IMR-90 (cell line): Measurements from ENCODE around the gene CATSPER1. TPM values are rescaled to one million over a fixed set of nuclear protein-coding genes. Genes with fewer than 3 reads are reported as not detected.

Source experiments
- ATAC-seq: fragments of 200-7000 bp; cut with Tn5 transposase; 2 replicates; pipeline ENCODE4 v1.9.1; 2020; ENCODE audit warnings: low read depth, mild to moderate bottlenecking, moderate library complexity
- BruUV-seq: library from RNA; stranded (reverse); fragments of 400-500 nt; replicated peaks from 2 replicates; lab custom pipeline; 2021; lab: Mats Ljungman, UMichigan
- CTCF ChIA-PET: fragments of 300-600 bp; formaldehyde crosslinking; extraction: SDS; loops from one replicate; lab custom pipeline; 2021; ENCODE audit warnings: antibody characterized with exemption; lab: Yijun Ruan, JAX
- POLR2A ChIA-PET: fragments of 300-600 bp; sonication (Branson Sonifier 250); formaldehyde crosslinking; loops from one replicate; lab custom pipeline; 2022; ENCODE audit warnings: antibody characterized with exemption; ENCODE audit not compliant: unreplicated experiment; lab: Charles Lee
- DNase-seq: peaks from one replicate; pipeline ENCODE4 v3.0.0; 2013
- H2AFZ ChIP-seq: replicated peaks from 2 replicates; pipeline ENCODE3; 2013; ENCODE audit warnings: low read length, mild to moderate bottlenecking; ENCODE audit not compliant: poor library complexity
- H2AK5ac ChIP-seq: 2 replicates; pipeline ENCODE4 v1.6.1; 2013; ENCODE audit warnings: low read depth, low read length, inconsistent platforms
- H2AK9ac ChIP-seq: replicated peaks from 2 replicates; pipeline ENCODE3; 2013; ENCODE audit warnings: mild to moderate bottlenecking, low read depth, low read length, moderate library complexity; ENCODE audit not compliant: poor library complexity
- H2BK120ac ChIP-seq: 2 replicates; pipeline ENCODE4 v1.6.1; 2013; ENCODE audit warnings: low read depth, low read length, inconsistent platforms
- H2BK15ac ChIP-seq: 3 replicates; pipeline ENCODE4 v1.6.1; 2013; ENCODE audit warnings: low read depth, low read length, inconsistent platforms
- H2BK20ac ChIP-seq: 2 replicates; pipeline ENCODE4 v1.6.1; 2013; ENCODE audit warnings: low read depth, mild to moderate bottlenecking, inconsistent platforms, low read length, moderate library complexity
- H2BK5ac ChIP-seq: 2 replicates; pipeline ENCODE4 v1.6.1; 2013; ENCODE audit warnings: mild to moderate bottlenecking, low read depth, low read length, inconsistent platforms; ENCODE audit not compliant: poor library complexity, severe bottlenecking
- H3K14ac ChIP-seq: replicated peaks from 2 replicates; pipeline ENCODE4 v1.6.1; 2013; ENCODE audit warnings: low read depth, low read length, inconsistent platforms
- H3K18ac ChIP-seq: 2 replicates; pipeline ENCODE4 v1.6.1; 2013; ENCODE audit warnings: low read depth, low read length, control low read depth
- H3K23ac ChIP-seq: 2 replicates; pipeline ENCODE4 v1.6.1; 2013; ENCODE audit warnings: low read depth, low read length, inconsistent platforms
- H3K27ac ChIP-seq: 2 replicates; pipeline ENCODE4 v1.5.1; 2013; ENCODE audit warnings: mild to moderate bottlenecking, control low read depth, low read length; ENCODE audit not compliant: insufficient read depth
- H3K27me3 ChIP-seq: 2 replicates; pipeline ENCODE4 v1.6.1; 2013; ENCODE audit warnings: low read length; ENCODE audit not compliant: control insufficient read depth, insufficient read depth
- H3K36me3 ChIP-seq: 2 replicates; pipeline ENCODE4 v1.6.1; 2013; ENCODE audit warnings: low read length, mixed read lengths; ENCODE audit not compliant: control insufficient read depth, insufficient read depth
- H3K4ac ChIP-seq: 2 replicates; pipeline ENCODE4 v1.6.1; 2013; ENCODE audit warnings: low read depth, low read length, inconsistent platforms
- H3K4me1 ChIP-seq: 2 replicates; pipeline ENCODE4 v1.6.1; 2013; ENCODE audit warnings: low read length, mixed read lengths; ENCODE audit not compliant: control insufficient read depth, insufficient read depth
- H3K4me2 ChIP-seq: 2 replicates; pipeline ENCODE4 v1.6.1; 2013; ENCODE audit warnings: low read depth, mild to moderate bottlenecking, control low read depth, low read length, moderate library complexity
- H3K4me3 ChIP-seq: 2 replicates; pipeline ENCODE4 v1.5.1; 2013; ENCODE audit warnings: low read depth, mild to moderate bottlenecking, control low read depth, low read length, moderate library complexity; ENCODE audit not compliant: insufficient read depth
- H3K56ac ChIP-seq: 2 replicates; pipeline ENCODE4 v1.6.1; 2013; ENCODE audit warnings: low read length, inconsistent platforms; ENCODE audit not compliant: insufficient read depth; ENCODE audit errors: extremely low read depth
- H3K79me1 ChIP-seq, 2 experiments: 2 replicates each; pipeline ENCODE4 v1.6.1; 2013; ENCODE audit warnings: low read length in 2 of 2, inconsistent platforms in 1 of 2, low read depth in 1 of 2
- H3K9ac ChIP-seq: 2 replicates; pipeline ENCODE4 v1.6.1; 2013; ENCODE audit warnings: low read depth, low read length, control low read depth
- H3K9me1 ChIP-seq: 2 replicates; pipeline ENCODE4 v1.6.1; 2013; ENCODE audit warnings: low read length, inconsistent platforms; ENCODE audit not compliant: insufficient read depth
- H3K9me3 ChIP-seq: 2 replicates; pipeline ENCODE4 v1.6.1; 2013; ENCODE audit warnings: low read length; ENCODE audit not compliant: control insufficient read depth, insufficient read depth
- H4K20me1 ChIP-seq: 2 replicates; pipeline ENCODE4 v1.6.1; 2013; ENCODE audit warnings: low read length, inconsistent platforms; ENCODE audit not compliant: insufficient read depth
- H4K5ac ChIP-seq: 2 replicates; pipeline ENCODE4 v1.6.1; 2013; ENCODE audit warnings: mild to moderate bottlenecking, low read depth, low read length, control low read depth
- H4K8ac ChIP-seq, 2 experiments: 2 replicates each; pipeline ENCODE4 v1.6.1; 2013; ENCODE audit warnings: low read depth in 2 of 2, low read length in 2 of 2, control low read depth in 1 of 2, inconsistent platforms in 1 of 2
- H4K91ac ChIP-seq: 2 replicates; pipeline ENCODE4 v1.6.1; 2013; ENCODE audit warnings: low read depth, low read length, inconsistent platforms; ENCODE audit not compliant: insufficient read depth
- BHLHE40 ChIP-seq: fragments of 150-350 bp; IDR thresholded peaks from 2 replicates; pipeline ENCODE4 v1.6.1; 2016; ENCODE audit warnings: mild to moderate bottlenecking, low read depth, low read length
- CEBPB ChIP-seq: IDR thresholded peaks from 2 replicates; pipeline ENCODE4 v1.6.1; 2012; ENCODE audit warnings: low read depth, low read length, improper control_type of control experiment
- CHD1 ChIP-seq: IDR thresholded peaks from 2 replicates; pipeline ENCODE4 v1.6.1; 2012; ENCODE audit warnings: low read depth, low read length, improper control_type of control experiment
- MAFK ChIP-seq: IDR thresholded peaks from 2 replicates; pipeline ENCODE4 v1.6.1; 2012; ENCODE audit warnings: low read depth, low read length, improper control_type of control experiment
- MAZ ChIP-seq: IDR thresholded peaks from 2 replicates; pipeline ENCODE4 v1.6.1; 2012; ENCODE audit warnings: low read depth, mild to moderate bottlenecking, low read length, improper control_type of control experiment, moderate library complexity, borderline replicate concordance
- NFE2L2 ChIP-seq: fragments of 150-350 bp; IDR thresholded peaks from 2 replicates; pipeline ENCODE4 v1.6.1; 2016; ENCODE audit warnings: low read depth, mild to moderate bottlenecking, low read length
- POLR2A ChIP-seq: IDR thresholded peaks from 2 replicates; pipeline ENCODE4 v1.6.1; 2012; ENCODE audit warnings: mild to moderate bottlenecking, low read depth, low read length
- RAD21 ChIP-seq: IDR thresholded peaks from 2 replicates; pipeline ENCODE4 v1.6.1; 2012; ENCODE audit warnings: low read length, improper control_type of control experiment
- RCOR1 ChIP-seq: IDR thresholded peaks from 2 replicates; pipeline ENCODE4 v1.6.1; 2012; ENCODE audit warnings: mild to moderate bottlenecking, low read length, improper control_type of control experiment; ENCODE audit not compliant: insufficient replicate concordance
- RFX5 ChIP-seq: IDR thresholded peaks from 2 replicates; pipeline ENCODE4 v1.8.0; 2012; ENCODE audit warnings: low read depth, mild to moderate bottlenecking, low read length, moderate library complexity
- SMC3 ChIP-seq: fragments of 150-350 bp; IDR thresholded peaks from 2 replicates; pipeline ENCODE4 v1.6.1; 2016; ENCODE audit warnings: low read depth, mild to moderate bottlenecking, antibody characterized with exemption, low read length, moderate library complexity
- USF2 ChIP-seq: fragments of 150-350 bp; IDR thresholded peaks from 2 replicates; pipeline ENCODE4 v1.6.1; 2017; ENCODE audit warnings: mild to moderate bottlenecking, antibody characterized with exemption, low read length, low read depth
- WGBS, 2 experiments: methylation state at CpG; one replicate each; pipeline versions ENCODE4 v1.1.5 to v1.1.7; 2013; ENCODE audit warnings: missing lambda C conversion rate in 2 of 2; ENCODE audit not compliant: insufficient read length in 1 of 2; ENCODE audit errors: extremely low coverage in 2 of 2; 5-methylcytosine and 5-hydroxymethylcytosine counted together
- dilution Hi-C: fragments of 300-500 bp; cut with HindIII; formaldehyde crosslinking; loops from one replicate; pipeline ENCODE4 v1.14.3; 2018; ENCODE audit warnings: low sequenced_read_pairs; ENCODE audit not compliant: unreplicated experiment
- in situ Hi-C: fragments of 300-500 bp; cut with MboI; formaldehyde crosslinking; loops from 3 replicates; pipeline ENCODE4 v1.14.3; 2019; ENCODE audit warnings: low sequenced_read_pairs, inconsistent platforms, mixed read lengths
- intact Hi-C: fragments of 100-400 bp; cut with micrococcal nuclease; formaldehyde crosslinking; loops from 2 replicates; pipeline ENCODE4 v1.10.0; 2022
- polyA plus RNA-seq, 3 experiments: library from polyadenylated mRNA; depleted of rRNA; stranded (reverse); fragments of >200 nt; gene quantifications; 2 replicates each; pipeline ENCODE4 v1.2.3, GENCODE V29; 2012; ENCODE audit warnings: low replicate concordance in 1 of 3
- total RNA-seq: library from RNA; depleted of rRNA; stranded (reverse); fragments of >200 nt; gene quantifications from 2 replicates; pipeline ENCODE4 v1.2.3, GENCODE V29; 2012

The CATSPER1 gene
- total and polyA plus RNA-seq, 2 of the 4 experiments (the other 2 are of a cell fraction), result 0.18 to 0.91 TPM

GRCh38 chr11:66006891-66007176 lies 19.4 kb downstream of the CATSPER1 start:
- no peak for TF ChIP-seq NFE2L2
- TF ChIP-seq POLR2A, result no peak
- TF ChIP-seq RCOR1, result no peak
- TF ChIP-seq CHD1, result no peak
- TF ChIP-seq SMC3, result no peak
- no peak for TF ChIP-seq USF2
- TF ChIP-seq RAD21, result no peak
- no peak for TF ChIP-seq MAZ
- TF ChIP-seq CEBPB, result no peak
- TF ChIP-seq BHLHE40, result no peak
- TF ChIP-seq RFX5, result no peak
- no peak for TF ChIP-seq MAFK
- ATAC-seq (no peak), DNase-seq (no peak)
- H4K91ac ChIP-seq, result no peak overlapping the region
- H4K5ac ChIP-seq, result no peak overlapping the region
- H3K9ac ChIP-seq, result no peak overlapping the region
- H3K4ac ChIP-seq, result no peak overlapping the region
- WGBS, 2 experiments, result no CpG with 5 or more reads among the region's 4 CpGs
- H2AK5ac ChIP-seq, result peak overlapping the region; percentile 9; the same call in 1 of the 2 replicates
- POLR2A ChIA-PET, result no interaction called here
- no peak overlapping the region for H3K18ac ChIP-seq
- no peak overlapping the region for H2BK5ac ChIP-seq
- H3K27ac ChIP-seq, result no peak overlapping the region
- intact Hi-C loops, result no loop called here
- BruUV-seq, result no TSS peak
- H3K27me3 ChIP-seq, result peaks cover 9% of the 10 kb centered on the region
- no peaks in the 10 kb centered on the region; the same call in none of the 2 replicates for H3K4me1 ChIP-seq
- no peak overlapping the region for H3K23ac ChIP-seq
- H3K9me1 ChIP-seq, result no peaks in the 10 kb centered on the region
- no peak overlapping the region for H2AFZ ChIP-seq
- H2BK120ac ChIP-seq, result no peak overlapping the region
- H3K4me2 ChIP-seq, result no peak overlapping the region
- H4K8ac ChIP-seq, result no peak overlapping the region
- peaks cover 7% of the 10 kb centered on the region; the same call in 1 of the 2 replicates for H3K36me3 ChIP-seq
- dilution Hi-C loops, result no loop called here
- H2BK20ac ChIP-seq, result no peak overlapping the region
- H2BK15ac ChIP-seq, result no peak overlapping the region
- no peak overlapping the region for H3K14ac ChIP-seq
- H2AK9ac ChIP-seq, result no peak overlapping the region
- no peaks in the 10 kb centered on the region for H3K9me3 ChIP-seq
- no peak overlapping the region for H3K56ac ChIP-seq
- peaks cover under 1% of the 10 kb centered on the region; the same call in 1 of the 2 replicates for H4K20me1 ChIP-seq
- in situ Hi-C loops, result no loop called here
- H3K79me1 ChIP-seq, result peaks cover 14 to 18% of the 10 kb centered on the region in 2 experiments
- CTCF ChIA-PET, result interaction anchor here (1.0 kb wide), 1 partner anchor 38 kb away, joined by 3 read pairs; no protein-coding TSS in a partner anchor
- no peak overlapping the region for H3K4me3 ChIP-seq
